IMR-90 (cell line): ENCODE measurements around the gene UGT2B7. TPM values are rescaled to one million over a fixed set of nuclear protein-coding genes. Genes with fewer than 3 reads are reported as not detected.

Source experiments
- ATAC-seq: fragments of 200-7000 bp; cut with Tn5 transposase; 2 replicates; pipeline ENCODE4 v1.9.1; 2020; ENCODE audit warnings: low read depth, mild to moderate bottlenecking, moderate library complexity
- BruUV-seq: library from RNA; stranded (reverse); fragments of 400-500 nt; replicated peaks from 2 replicates; lab custom pipeline; 2021; lab: Mats Ljungman, UMichigan
- CTCF ChIA-PET: fragments of 300-600 bp; formaldehyde crosslinking; extraction: SDS; loops from one replicate; lab custom pipeline; 2021; ENCODE audit warnings: antibody characterized with exemption; lab: Yijun Ruan, JAX
- POLR2A ChIA-PET: fragments of 300-600 bp; sonication (Branson Sonifier 250); formaldehyde crosslinking; loops from one replicate; lab custom pipeline; 2022; ENCODE audit warnings: antibody characterized with exemption; ENCODE audit not compliant: unreplicated experiment; lab: Charles Lee
- DNase-seq: peaks from one replicate; pipeline ENCODE4 v3.0.0; 2013
- H2AFZ ChIP-seq: replicated peaks from 2 replicates; pipeline ENCODE3; 2013; ENCODE audit warnings: low read length, mild to moderate bottlenecking; ENCODE audit not compliant: poor library complexity
- H2AK5ac ChIP-seq: 2 replicates; pipeline ENCODE4 v1.6.1; 2013; ENCODE audit warnings: low read depth, low read length, inconsistent platforms
- H2AK9ac ChIP-seq: replicated peaks from 2 replicates; pipeline ENCODE3; 2013; ENCODE audit warnings: mild to moderate bottlenecking, low read depth, low read length, moderate library complexity; ENCODE audit not compliant: poor library complexity
- H2BK120ac ChIP-seq: 2 replicates; pipeline ENCODE4 v1.6.1; 2013; ENCODE audit warnings: low read depth, low read length, inconsistent platforms
- H2BK15ac ChIP-seq: 3 replicates; pipeline ENCODE4 v1.6.1; 2013; ENCODE audit warnings: low read depth, low read length, inconsistent platforms
- H2BK20ac ChIP-seq: 2 replicates; pipeline ENCODE4 v1.6.1; 2013; ENCODE audit warnings: low read depth, mild to moderate bottlenecking, inconsistent platforms, low read length, moderate library complexity
- H2BK5ac ChIP-seq: 2 replicates; pipeline ENCODE4 v1.6.1; 2013; ENCODE audit warnings: mild to moderate bottlenecking, low read depth, low read length, inconsistent platforms; ENCODE audit not compliant: poor library complexity, severe bottlenecking
- H3K14ac ChIP-seq: replicated peaks from 2 replicates; pipeline ENCODE4 v1.6.1; 2013; ENCODE audit warnings: low read depth, low read length, inconsistent platforms
- H3K18ac ChIP-seq: 2 replicates; pipeline ENCODE4 v1.6.1; 2013; ENCODE audit warnings: low read depth, low read length, control low read depth
- H3K23ac ChIP-seq: 2 replicates; pipeline ENCODE4 v1.6.1; 2013; ENCODE audit warnings: low read depth, low read length, inconsistent platforms
- H3K27ac ChIP-seq: 2 replicates; pipeline ENCODE4 v1.5.1; 2013; ENCODE audit warnings: mild to moderate bottlenecking, control low read depth, low read length; ENCODE audit not compliant: insufficient read depth
- H3K27me3 ChIP-seq: 2 replicates; pipeline ENCODE4 v1.6.1; 2013; ENCODE audit warnings: low read length; ENCODE audit not compliant: control insufficient read depth, insufficient read depth
- H3K36me3 ChIP-seq: 2 replicates; pipeline ENCODE4 v1.6.1; 2013; ENCODE audit warnings: low read length, mixed read lengths; ENCODE audit not compliant: control insufficient read depth, insufficient read depth
- H3K4ac ChIP-seq: 2 replicates; pipeline ENCODE4 v1.6.1; 2013; ENCODE audit warnings: low read depth, low read length, inconsistent platforms
- H3K4me1 ChIP-seq: 2 replicates; pipeline ENCODE4 v1.6.1; 2013; ENCODE audit warnings: low read length, mixed read lengths; ENCODE audit not compliant: control insufficient read depth, insufficient read depth
- H3K4me2 ChIP-seq: 2 replicates; pipeline ENCODE4 v1.6.1; 2013; ENCODE audit warnings: low read depth, mild to moderate bottlenecking, control low read depth, low read length, moderate library complexity
- H3K4me3 ChIP-seq: 2 replicates; pipeline ENCODE4 v1.5.1; 2013; ENCODE audit warnings: low read depth, mild to moderate bottlenecking, control low read depth, low read length, moderate library complexity; ENCODE audit not compliant: insufficient read depth
- H3K56ac ChIP-seq: 2 replicates; pipeline ENCODE4 v1.6.1; 2013; ENCODE audit warnings: low read length, inconsistent platforms; ENCODE audit not compliant: insufficient read depth; ENCODE audit errors: extremely low read depth
- H3K79me1 ChIP-seq, 2 experiments: 2 replicates each; pipeline ENCODE4 v1.6.1; 2013; ENCODE audit warnings: low read length in 2 of 2, inconsistent platforms in 1 of 2, low read depth in 1 of 2
- H3K9ac ChIP-seq: 2 replicates; pipeline ENCODE4 v1.6.1; 2013; ENCODE audit warnings: low read depth, low read length, control low read depth
- H3K9me1 ChIP-seq: 2 replicates; pipeline ENCODE4 v1.6.1; 2013; ENCODE audit warnings: low read length, inconsistent platforms; ENCODE audit not compliant: insufficient read depth
- H3K9me3 ChIP-seq: 2 replicates; pipeline ENCODE4 v1.6.1; 2013; ENCODE audit warnings: low read length; ENCODE audit not compliant: control insufficient read depth, insufficient read depth
- H4K20me1 ChIP-seq: 2 replicates; pipeline ENCODE4 v1.6.1; 2013; ENCODE audit warnings: low read length, inconsistent platforms; ENCODE audit not compliant: insufficient read depth
- H4K5ac ChIP-seq: 2 replicates; pipeline ENCODE4 v1.6.1; 2013; ENCODE audit warnings: mild to moderate bottlenecking, low read depth, low read length, control low read depth
- H4K8ac ChIP-seq, 2 experiments: 2 replicates each; pipeline ENCODE4 v1.6.1; 2013; ENCODE audit warnings: low read depth in 2 of 2, low read length in 2 of 2, control low read depth in 1 of 2, inconsistent platforms in 1 of 2
- H4K91ac ChIP-seq: 2 replicates; pipeline ENCODE4 v1.6.1; 2013; ENCODE audit warnings: low read depth, low read length, inconsistent platforms; ENCODE audit not compliant: insufficient read depth
- CEBPB ChIP-seq: IDR thresholded peaks from 2 replicates; pipeline ENCODE4 v1.6.1; 2012; ENCODE audit warnings: low read depth, low read length, improper control_type of control experiment
- CTCF ChIP-seq: conservative IDR thresholded peaks from 2 replicates; pipeline ENCODE4 v1.5.1; 2012; ENCODE audit warnings: mild to moderate bottlenecking, low read depth, low read length, improper control_type of control experiment
- FOS ChIP-seq: fragments of 150-350 bp; IDR thresholded peaks from 2 replicates; pipeline ENCODE4 v1.6.1; 2016; ENCODE audit warnings: low read depth, low read length
- MAFK ChIP-seq: IDR thresholded peaks from 2 replicates; pipeline ENCODE4 v1.6.1; 2012; ENCODE audit warnings: low read depth, low read length, improper control_type of control experiment
- MXI1 ChIP-seq: IDR thresholded peaks from 2 replicates; pipeline ENCODE4 v1.6.1; 2012; ENCODE audit warnings: low read depth, mild to moderate bottlenecking, low read length, moderate library complexity, borderline replicate concordance
- RAD21 ChIP-seq: IDR thresholded peaks from 2 replicates; pipeline ENCODE4 v1.6.1; 2012; ENCODE audit warnings: low read length, improper control_type of control experiment
- RFX5 ChIP-seq: IDR thresholded peaks from 2 replicates; pipeline ENCODE4 v1.8.0; 2012; ENCODE audit warnings: low read depth, mild to moderate bottlenecking, low read length, moderate library complexity
- WGBS, 2 experiments: methylation state at CpG; one replicate each; pipeline versions ENCODE4 v1.1.5 to v1.1.7; 2013; ENCODE audit warnings: missing lambda C conversion rate in 2 of 2; ENCODE audit not compliant: insufficient read length in 1 of 2; ENCODE audit errors: extremely low coverage in 2 of 2; 5-methylcytosine and 5-hydroxymethylcytosine counted together
- dilution Hi-C: fragments of 300-500 bp; cut with HindIII; formaldehyde crosslinking; loops from one replicate; pipeline ENCODE4 v1.14.3; 2018; ENCODE audit warnings: low sequenced_read_pairs; ENCODE audit not compliant: unreplicated experiment
- in situ Hi-C: fragments of 300-500 bp; cut with MboI; formaldehyde crosslinking; loops from 3 replicates; pipeline ENCODE4 v1.14.3; 2019; ENCODE audit warnings: low sequenced_read_pairs, inconsistent platforms, mixed read lengths
- intact Hi-C: fragments of 100-400 bp; cut with micrococcal nuclease; formaldehyde crosslinking; loops from 2 replicates; pipeline ENCODE4 v1.10.0; 2022
- polyA plus RNA-seq, 3 experiments: library from polyadenylated mRNA; depleted of rRNA; stranded (reverse); fragments of >200 nt; gene quantifications; 2 replicates each; pipeline ENCODE4 v1.2.3, GENCODE V29; 2012; ENCODE audit warnings: low replicate concordance in 1 of 3
- total RNA-seq: library from RNA; depleted of rRNA; stranded (reverse); fragments of >200 nt; gene quantifications from 2 replicates; pipeline ENCODE4 v1.2.3, GENCODE V29; 2012

The UGT2B7 gene
- total and polyA plus RNA-seq, 2 of the 4 experiments (the other 2 are of a cell fraction) = 0.10 TPM; not detected in 1

- POLR2A ChIA-PET = no interaction called here
- H2BK120ac ChIP-seq = no peak overlapping the region
- WGBS, 2 experiments = no CpG with 5 or more reads among the region's 6 CpGs
Measured at GRCh38 chr4:69056150-69056549, 40.1 kb upstream of the UGT2B7 start.

More at GRCh38 chr4:69056150-69056549, 40.1 kb upstream of the UGT2B7 start:
- no peak overlapping the region for H3K4me2 ChIP-seq
- intact Hi-C loops (no loop called here), in situ Hi-C loops (no loop called here), dilution Hi-C loops (no loop called here)
- ATAC-seq (no peak), DNase-seq (no peak)
- no peak overlapping the region for H2BK15ac ChIP-seq
- H2AK9ac ChIP-seq = no peak overlapping the region
- H3K56ac ChIP-seq = no peak overlapping the region
- no peak overlapping the region for H2AK5ac ChIP-seq
- no peak overlapping the region; the same call in 1 of the 2 replicates for H3K18ac ChIP-seq
- H3K4me1 ChIP-seq = peaks cover 6% of the 10 kb centered on the region
- H4K91ac ChIP-seq = no peak overlapping the region
- no peak overlapping the region for H2AFZ ChIP-seq
- no peak for TF ChIP-seq RAD21
- TF ChIP-seq CEBPB = no peak
- no peak for TF ChIP-seq MAFK
- TF ChIP-seq MXI1 = no peak
- no peak for TF ChIP-seq FOS
- TF ChIP-seq CTCF = no peak
- no peak for TF ChIP-seq RFX5
- no peaks in the 10 kb centered on the region for H3K27me3 ChIP-seq
- no peak overlapping the region for H3K4ac ChIP-seq
- H4K5ac ChIP-seq = no peak overlapping the region
- no peak overlapping the region for H4K8ac ChIP-seq
- no peak overlapping the region for H3K27ac ChIP-seq
- no peak overlapping the region for H2BK5ac ChIP-seq
- H3K14ac ChIP-seq = no peak overlapping the region
- H4K20me1 ChIP-seq = no peaks in the 10 kb centered on the region
- no peak overlapping the region for H3K4me3 ChIP-seq
- H3K9ac ChIP-seq = no peak overlapping the region
- no peaks in the 10 kb centered on the region for H3K79me1 ChIP-seq
- no peaks in the 10 kb centered on the region for H3K9me1 ChIP-seq
- H3K9me3 ChIP-seq = no peaks in the 10 kb centered on the region
- no TSS peak for BruUV-seq
- CTCF ChIA-PET = no interaction called here
- H3K23ac ChIP-seq = no peak overlapping the region
- no peaks in the 10 kb centered on the region for H3K36me3 ChIP-seq
- H2BK20ac ChIP-seq = no peak overlapping the region
